ENCODE measurements around the gene BDKRB2.

The BDKRB2 gene

DNA sequence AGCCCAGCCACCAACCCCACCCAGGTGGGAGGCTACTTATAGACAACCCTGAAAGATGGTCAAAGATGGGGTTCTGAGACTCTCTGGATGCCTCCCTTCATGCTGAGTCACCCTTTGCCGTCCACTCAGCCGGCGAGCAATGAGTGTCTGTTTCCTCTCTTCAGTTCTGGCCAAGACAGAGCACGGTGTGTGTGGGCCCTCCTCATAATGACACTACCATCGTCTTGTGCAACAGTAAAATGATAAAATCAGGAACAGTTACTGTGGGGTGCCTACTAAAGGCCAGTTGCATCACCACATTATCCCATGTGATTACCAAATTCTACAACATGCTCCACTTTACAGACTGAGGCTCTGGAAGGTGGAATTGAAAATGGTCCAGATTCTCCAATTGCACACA, 44.4 kb downstream of the BDKRB2 start:
- in situ Hi-C loops (cut with HindIII; ENCODE audit: low sequenced_read_pairs) = no loop called here

DNA sequence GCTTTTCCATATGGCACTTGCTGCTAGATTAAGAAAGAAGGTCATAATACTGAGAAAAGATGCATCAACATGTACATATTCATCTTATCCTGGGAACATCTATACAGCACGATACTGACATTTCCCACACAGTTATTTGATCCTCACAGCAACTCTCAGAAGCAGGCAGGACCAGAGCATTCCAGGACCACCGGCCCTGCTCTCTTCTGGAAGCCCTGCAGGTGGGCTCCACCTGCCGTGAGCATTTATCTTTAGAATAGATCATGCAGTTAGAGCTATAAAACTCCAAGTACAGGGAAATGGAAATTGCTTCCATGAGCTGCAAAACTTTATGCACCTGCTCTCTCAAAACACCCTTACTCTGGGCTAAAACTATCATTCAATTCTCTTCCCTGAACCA, 45.8 kb downstream of the BDKRB2 start:
- in situ Hi-C loops (cut with HindIII; ENCODE audit: low sequenced_read_pairs) = no loop called here

DNA sequence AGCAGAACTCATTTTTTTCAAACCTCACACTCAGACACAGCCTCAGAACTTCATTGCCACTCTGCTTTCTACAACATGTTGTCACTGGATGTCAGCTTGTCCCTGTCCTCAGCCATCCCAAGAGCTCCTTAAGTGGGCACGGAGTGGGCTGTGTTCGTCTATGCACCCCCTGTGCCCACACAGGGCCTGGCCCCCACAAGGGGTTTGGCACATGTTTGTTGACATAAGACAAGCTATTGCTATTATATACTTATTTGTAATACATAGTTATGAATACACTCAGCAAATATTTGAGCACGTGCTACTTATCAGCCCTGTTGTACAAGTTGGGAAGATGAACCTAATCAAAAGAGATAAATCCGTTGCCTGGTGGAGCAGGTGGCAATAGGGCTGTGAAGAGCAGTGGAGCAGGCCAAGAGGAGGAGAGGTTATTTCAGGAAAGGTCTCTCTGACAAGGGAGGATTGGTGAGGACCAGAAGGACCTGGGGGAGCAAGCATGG, 47.1 kb downstream of the BDKRB2 start:
- in situ Hi-C loops (cut with HindIII; ENCODE audit: low sequenced_read_pairs) = no loop called here

DNA sequence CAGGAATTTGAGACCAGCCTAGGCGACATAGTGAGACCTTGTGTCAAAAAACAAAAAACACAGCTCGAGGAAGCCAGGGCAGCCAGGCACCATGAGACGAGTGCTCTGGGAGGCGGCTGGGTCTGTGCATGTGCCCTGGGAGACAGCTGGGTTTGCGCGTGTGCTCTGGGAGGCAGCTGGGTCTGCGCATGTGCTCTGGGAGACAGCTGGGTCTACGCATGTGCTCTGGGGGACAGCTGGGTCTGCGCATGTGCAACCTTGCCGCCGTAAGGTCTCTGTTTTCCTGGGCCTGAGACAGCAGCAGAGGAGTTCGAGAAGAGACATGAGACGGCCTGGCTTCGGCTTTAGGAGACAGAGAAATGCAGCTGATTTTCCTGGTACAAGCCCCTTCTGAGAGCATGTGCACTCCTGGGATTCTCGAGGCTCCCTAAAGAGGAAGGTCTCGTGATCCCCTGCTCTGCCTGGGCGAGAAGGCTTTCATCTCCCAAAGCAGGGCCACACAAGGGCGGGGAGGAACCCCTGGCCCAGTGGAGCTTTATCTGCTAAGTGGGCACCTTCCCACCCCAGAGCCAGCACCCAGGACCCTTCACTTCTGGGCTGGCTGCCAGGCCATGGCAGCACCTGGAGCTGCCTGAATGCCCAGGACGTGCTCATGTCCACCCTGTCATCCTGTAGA, 47.8 kb downstream of the BDKRB2 start:
- in situ Hi-C loops (cut with HindIII; ENCODE audit: low sequenced_read_pairs) = no loop called here

DNA sequence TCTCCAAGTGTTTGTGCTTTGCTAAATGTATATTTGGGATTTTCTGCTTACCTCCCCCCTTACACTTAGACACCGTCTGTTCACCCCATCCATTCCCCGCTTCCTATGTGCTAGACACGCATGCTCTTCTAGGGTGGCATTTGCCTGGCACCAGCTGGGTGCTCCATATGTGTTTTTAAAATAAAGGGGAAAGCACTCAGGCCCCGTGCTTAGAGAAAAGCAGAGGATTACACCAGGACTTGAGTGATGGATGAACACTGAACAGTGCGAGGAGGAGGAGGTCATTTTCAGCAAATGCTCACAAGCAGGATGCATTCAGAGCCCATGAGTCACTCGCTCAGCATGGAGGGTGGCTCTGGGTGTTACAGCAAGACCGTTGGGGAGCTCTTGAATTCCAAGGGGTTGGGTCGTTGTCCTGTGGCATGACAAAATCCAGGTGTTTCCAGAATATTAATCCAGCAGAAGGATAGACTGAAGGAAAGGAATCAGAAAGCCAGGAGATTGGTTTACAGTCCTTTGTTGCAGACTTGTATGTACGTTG, 48.4 kb downstream of the BDKRB2 start:
- in situ Hi-C loops (cut with HindIII; ENCODE audit: low sequenced_read_pairs) = no loop called here

DNA sequence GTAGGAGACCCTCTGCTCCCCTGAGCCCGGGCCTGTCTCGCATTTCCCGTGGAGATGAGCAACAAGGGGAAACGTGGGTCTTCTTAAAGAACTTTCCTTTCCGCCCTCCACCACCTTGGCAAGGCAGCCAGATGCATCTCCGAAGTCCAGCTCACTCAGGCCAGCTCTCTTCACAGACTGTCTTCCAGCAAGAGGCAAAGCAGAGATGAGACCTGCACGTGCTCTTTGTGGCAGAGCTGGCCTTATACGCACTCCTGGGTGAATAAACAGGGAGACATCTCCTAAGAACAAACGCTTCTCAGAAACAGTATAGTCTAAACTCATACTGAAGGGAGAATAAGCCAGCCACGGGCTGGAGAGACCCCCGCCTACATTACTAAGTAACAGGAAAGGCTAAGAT, 50.0 kb downstream of the BDKRB2 start:
- in situ Hi-C loops (cut with HindIII; ENCODE audit: low sequenced_read_pairs) = no loop called here

DNA sequence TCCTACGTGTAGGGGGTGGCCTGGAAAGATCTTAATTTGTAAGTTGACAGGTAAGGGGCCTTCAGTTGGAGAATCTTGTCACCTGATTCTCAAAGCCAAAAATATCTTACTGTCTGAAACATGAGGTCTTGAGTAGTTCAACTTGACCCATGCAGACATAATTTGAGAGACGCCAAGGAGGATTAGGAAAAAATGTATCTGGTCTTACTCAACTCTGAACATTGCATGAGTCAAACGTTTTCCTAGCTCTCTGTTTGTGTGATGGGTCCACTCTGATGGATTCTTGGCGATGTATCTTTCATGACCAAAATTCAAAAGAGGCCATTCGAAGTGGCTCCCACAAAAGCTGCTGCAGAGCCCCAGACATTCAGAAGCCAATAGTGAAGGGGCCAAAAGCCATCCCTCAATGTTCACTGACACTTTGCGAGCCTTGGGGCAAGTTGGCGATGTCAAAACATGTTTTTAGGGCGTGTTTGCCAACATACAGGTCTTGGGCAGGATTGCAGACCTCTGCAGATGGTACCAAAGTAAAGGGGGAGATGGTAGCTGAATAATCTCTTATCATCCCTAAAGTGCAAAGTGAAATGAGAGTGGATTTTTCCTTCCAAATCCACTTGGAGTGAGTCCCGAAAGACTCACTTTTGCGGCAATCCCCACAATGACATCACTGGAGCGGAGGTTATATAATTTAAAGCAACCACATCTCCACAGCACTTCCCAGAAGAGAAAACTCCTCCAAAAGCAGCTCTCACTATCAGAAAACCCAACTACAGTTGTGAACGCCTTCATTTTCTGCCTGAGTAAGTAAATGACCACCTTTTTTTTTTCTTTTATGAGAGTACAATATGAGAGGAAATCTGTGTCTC, 51.1 kb downstream of the BDKRB2 start, which contains the start of gene BDKRB1:
Gene BDKRB1, plus strand, starts transcription at position 710 of the 866 bp plus-strand sequence. CDS start 7,473 bp downstream, outside the sequence.
- in situ Hi-C loops (cut with HindIII; ENCODE audit: low sequenced_read_pairs) = no loop called here

DNA sequence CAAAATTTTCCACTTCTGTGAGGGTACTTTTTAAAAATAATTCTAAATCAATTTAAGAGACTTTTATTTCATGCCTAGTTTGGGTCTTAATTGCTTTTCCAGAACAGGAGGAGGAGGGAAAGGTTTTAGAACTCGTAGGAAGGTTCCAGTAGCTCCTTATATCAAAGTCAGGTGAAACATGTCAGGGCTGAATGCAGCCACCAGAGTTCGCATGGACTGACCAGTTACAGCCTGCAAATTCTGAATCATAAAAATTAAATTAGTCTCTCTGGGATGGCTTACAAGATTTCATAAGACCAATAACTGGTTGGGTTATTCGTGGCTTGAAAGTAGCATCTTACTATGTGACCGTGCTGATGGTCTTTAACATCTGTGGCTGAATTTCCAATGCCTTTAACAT, 51.8 kb downstream of the BDKRB2 start:
- in situ Hi-C loops (cut with HindIII; ENCODE audit: low sequenced_read_pairs) = no loop called here

DNA sequence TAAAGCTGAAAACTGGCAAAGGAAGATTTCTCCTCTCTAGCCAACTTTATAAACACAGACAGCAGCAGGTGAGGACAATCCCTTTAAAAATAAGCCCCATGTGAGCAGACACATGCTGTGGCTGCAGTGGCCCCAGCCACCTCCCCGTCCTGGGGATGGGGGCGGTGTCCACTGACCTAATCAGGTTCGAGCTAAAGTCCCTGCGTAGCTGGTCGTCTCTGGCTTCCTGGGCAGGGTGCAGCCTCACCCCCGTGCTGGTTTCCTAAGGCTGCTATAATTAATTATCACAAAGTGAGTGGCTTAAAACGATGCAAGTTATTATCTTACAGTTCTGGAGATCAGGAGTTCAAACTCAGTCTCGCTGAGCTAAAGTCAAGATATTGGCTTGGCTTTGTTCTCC, 52.4 kb downstream of the BDKRB2 start:
- in situ Hi-C loops (cut with HindIII; ENCODE audit: low sequenced_read_pairs) = no loop called here

DNA sequence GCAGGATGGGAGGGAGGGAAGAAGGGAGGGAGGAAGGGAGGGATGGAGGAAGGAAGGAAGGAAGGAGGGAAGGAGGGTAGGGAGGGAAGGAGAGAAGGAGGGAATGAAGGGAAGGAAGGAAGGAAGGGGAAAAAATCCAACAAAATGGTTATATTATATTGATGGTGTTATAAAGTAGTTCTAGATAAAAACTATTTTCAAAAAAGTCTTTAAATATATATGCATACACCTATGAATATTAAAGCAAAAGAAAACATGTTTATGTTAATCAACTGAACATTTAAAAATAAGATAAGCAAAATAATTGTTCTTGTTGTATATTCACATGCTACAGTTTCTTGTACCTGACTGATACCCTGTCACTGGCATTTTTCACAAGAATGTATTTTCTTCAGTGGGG, 53.3 kb downstream of the BDKRB2 start:
- in situ Hi-C loops (cut with HindIII; ENCODE audit: low sequenced_read_pairs) = no loop called here

DNA sequence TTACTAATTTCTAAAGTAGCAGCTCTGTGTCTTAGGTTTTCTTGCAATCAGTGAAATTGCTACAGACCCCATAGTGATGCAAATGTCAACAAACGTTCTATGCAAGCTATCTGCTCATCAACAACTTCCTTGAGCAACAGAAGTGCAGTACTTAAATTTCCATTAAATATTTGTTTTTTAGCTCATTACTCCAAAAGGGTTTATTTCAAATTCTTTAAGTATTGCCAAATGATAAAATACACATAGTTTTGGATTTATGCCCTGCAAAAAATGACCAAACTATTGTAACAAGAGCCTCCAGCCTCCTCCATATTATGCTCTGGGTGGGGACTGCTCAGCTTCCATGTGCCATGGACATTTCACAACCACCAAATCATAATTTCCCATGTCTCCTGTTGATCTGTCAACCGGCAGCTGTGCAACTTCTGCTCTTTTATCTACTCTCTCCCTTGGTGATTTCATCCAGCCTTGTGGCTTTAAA, 55.7 kb downstream of the BDKRB2 start:
- in situ Hi-C loops (cut with HindIII; ENCODE audit: low sequenced_read_pairs) = no loop called here

DNA sequence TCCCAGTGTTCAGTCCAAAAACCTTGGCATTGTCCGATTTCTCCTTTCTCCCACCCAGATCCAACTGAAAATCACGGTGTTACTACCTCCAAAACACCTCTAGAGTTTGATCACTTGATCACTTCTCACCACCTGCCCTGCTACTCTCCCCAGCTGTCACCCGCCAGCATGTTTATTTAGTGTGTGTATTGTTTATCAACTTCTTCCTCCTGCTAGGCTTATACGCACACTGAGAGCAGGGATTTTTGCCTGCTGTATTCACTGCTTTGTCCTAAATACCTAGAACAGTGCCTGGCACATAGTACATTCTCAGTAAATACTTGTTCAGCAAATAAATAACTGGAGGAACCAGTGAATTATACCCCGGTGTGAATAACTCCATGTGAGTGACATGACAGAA, 56.4 kb downstream of the BDKRB2 start:
- in situ Hi-C loops (cut with HindIII; ENCODE audit: low sequenced_read_pairs) = no loop called here

DNA sequence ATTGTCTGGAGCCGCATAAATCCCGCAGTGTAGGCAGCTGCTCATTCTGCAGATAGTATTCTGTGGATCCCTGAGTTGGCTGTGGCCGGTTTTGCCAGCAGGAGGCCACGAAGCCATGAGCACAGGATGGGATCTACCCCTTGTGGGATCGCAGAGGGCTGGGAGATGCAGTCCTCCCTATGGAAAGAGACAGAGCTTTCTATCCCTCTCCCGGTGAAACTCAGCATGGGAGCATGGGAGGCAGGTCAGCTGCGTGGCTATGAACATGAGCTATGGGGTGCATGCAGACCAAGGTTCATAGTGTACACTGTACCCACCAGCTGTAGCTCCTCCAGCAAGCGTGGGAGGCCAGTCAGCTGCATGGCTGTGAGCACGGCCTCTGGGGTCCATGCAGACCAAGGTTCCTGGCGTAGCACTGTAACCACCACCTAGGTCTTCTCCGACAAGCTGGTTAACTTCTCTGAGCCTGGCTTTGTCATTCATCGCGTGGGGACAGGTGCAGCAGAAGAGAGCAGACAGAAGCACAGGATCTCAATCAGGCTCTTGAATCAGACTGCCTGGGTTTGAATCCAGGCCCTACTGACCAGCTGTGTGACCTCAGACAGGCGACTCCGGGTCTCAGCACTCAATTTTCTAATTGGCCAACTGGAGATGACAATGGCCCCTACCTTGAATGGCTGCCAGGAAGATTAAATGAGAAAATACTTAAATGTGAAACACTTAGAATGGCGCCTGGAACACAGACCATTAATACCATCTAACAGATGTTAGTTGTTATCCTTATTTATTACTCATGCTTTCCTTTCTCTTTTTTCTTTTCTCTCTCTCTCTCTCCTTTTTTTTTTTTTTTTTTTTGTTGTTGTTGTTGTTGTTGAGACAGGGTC, 57.4 kb downstream of the BDKRB2 start:
- in situ Hi-C loops (cut with HindIII; ENCODE audit: low sequenced_read_pairs) = no loop called here

DNA sequence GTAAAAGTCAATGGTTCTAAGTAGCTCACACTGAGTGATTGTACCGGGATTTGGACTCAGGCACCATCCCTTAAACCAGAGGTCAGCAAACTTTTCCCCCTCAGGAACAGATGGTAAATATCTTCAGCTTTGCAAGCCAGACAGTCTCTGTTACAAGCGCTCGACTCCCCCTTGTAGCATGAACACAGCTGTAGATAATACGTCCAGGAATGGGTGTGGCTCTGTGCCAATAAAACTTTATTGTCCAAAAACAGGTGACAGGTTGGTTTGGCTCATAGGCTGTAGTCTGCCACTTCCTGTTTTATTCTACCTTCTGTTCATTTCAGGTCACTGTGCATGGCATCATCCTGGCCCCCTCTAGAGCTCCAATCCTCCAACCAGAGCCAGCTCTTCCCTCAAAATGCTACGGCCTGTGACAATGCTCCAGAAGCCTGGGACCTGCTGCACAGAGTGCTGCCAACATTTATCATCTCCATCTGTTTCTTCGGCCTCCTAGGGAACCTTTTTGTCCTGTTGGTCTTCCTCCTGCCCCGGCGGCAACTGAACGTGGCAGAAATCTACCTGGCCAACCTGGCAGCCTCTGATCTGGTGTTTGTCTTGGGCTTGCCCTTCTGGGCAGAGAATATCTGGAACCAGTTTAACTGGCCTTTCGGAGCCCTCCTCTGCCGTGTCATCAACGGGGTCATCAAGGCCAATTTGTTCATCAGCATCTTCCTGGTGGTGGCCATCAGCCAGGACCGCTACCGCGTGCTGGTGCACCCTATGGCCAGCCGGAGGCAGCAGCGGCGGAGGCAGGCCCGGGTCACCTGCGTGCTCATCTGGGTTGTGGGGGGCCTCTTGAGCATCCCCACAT, 58.9 kb downstream of the BDKRB2 start:
- in situ Hi-C loops (cut with HindIII; ENCODE audit: low sequenced_read_pairs) = no loop called here

DNA sequence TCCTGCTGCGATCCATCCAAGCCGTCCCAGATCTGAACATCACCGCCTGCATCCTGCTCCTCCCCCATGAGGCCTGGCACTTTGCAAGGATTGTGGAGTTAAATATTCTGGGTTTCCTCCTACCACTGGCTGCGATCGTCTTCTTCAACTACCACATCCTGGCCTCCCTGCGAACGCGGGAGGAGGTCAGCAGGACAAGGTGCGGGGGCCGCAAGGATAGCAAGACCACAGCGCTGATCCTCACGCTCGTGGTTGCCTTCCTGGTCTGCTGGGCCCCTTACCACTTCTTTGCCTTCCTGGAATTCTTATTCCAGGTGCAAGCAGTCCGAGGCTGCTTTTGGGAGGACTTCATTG, 59.5 kb downstream of the BDKRB2 start:
- in situ Hi-C loops (cut with HindIII; ENCODE audit: low sequenced_read_pairs) = no loop called here

DNA sequence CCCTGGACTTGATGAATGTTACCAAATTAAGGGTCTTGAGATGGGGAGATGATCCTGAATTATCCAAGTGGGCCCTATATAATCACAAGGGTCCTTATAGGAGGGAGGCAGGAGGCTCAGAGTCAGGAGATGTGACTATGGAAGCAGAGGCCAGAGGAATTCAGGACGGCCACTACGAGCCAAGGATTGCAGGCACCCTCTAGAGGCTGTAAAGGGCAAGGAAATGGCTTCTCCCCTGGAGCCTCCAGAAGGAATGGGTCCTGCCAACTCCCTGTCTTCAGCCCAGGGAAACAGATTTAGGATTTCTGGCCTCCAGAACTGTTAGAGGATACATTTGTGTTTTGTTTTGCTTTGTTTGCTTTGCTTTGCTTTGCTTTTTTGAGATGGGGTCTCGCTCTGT, 60.2 kb downstream of the BDKRB2 start:
- in situ Hi-C loops (cut with HindIII; ENCODE audit: low sequenced_read_pairs) = no loop called here

DNA sequence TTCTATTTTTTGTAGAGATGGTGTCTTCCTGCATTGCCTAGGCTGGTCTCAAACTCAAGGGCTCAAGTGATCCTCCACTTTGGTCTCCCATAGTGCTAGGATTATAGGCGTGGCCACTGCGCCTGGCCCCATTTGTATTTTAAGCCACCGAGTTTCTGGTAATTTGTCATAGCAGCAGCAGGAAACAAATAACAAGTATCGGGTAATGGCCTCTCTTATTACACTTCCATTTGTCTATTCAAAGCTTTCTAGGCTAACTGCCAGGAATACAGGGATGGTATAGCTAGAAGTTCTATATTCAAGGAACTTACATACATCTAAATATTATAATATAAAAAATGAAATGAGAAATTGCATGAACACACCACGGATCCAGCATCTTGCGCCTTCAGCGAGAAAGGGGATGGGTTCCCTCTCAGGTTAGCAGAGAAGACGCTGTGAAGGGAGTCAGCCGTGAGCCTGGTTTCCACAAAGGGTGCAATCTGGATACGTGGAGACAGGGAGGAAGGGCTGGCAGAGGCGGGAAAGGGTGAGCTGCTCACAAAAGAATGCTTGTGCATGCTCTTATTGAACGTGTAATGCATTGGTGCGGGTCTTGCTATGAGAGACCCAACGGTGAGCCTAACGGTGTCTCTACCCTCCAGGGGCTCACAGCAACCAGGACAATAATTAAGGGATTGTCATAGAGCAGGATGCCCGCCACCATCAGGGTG, 60.9 kb downstream of the BDKRB2 start:
- in situ Hi-C loops (cut with HindIII; ENCODE audit: low sequenced_read_pairs) = no loop called here

DNA sequence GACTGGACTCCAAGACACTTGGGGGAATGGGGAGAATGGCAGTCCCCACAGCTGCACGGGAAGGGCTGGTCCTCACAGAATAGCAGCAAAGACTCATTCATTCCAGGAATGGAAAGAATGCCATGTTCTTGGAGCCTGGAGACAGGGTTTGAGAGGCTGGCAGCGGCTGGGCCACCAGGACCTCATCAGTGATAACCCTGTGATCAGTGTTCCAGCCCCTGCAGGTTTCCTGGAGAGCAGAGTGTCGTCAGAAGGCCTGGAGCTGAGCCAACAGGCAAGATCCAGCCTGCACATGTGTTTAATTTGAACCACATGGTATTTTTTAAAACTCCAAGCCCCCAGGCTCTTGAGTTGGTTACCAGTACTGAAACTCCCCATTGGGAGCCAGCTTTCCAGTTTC, 62.7 kb downstream of the BDKRB2 start:
- in situ Hi-C loops (cut with HindIII; ENCODE audit: low sequenced_read_pairs) = no loop called here

DNA sequence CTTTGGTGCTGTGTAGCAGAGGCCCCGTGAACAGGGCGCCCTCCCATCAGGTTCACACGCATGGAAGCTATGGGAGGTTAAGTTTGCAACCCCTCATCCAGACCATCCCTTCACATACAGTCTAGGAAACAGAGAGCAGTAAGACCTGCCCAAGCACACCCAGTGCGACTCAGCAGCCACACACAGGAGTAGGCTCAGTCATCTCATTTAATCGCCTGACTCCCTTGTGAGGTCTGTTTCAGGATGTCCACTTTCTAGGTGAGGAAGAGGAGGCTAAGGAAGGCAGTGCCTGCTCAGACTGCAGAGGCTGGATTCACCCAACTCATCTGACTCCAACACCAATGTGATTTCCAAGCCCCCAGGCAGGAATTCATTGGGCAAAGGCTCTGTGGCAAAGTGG, 63.3 kb downstream of the BDKRB2 start:
- in situ Hi-C loops (cut with HindIII; ENCODE audit: low sequenced_read_pairs) = no loop called here

All from DLD1 (cell line).